ENCODE measurements around the gene FAM229B. TPM values are rescaled to one million over a fixed set of nuclear protein-coding genes. Genes with fewer than 3 reads are reported as not detected.

Gene FAM229B
- total RNA-seq, 1 donor from 2014 or later, result 31.8 TPM

- Histone ChIP-seq H3K4me1 (ENCODE audit: insufficient read depth, low read length) (no peaks in the 10 kb centered on the region), H3K36me3 (ENCODE audit: insufficient read depth, low read length) (peaks cover 11% of the 10 kb centered on the region), H2AFZ (ENCODE audit: low read depth, low read length) (no peak overlapping the region), H3K4me2 (ENCODE audit: low read length) (no peak overlapping the region), H3K79me2 (ENCODE audit: insufficient read depth, low read length) (no peaks in the 10 kb centered on the region), H3K4me3 (ENCODE audit: insufficient read depth, low read depth, low read length) (no peak overlapping the region), H4K20me1 (ENCODE audit: insufficient read depth, low read length) (no peaks in the 10 kb centered on the region), H3K27me3 (ENCODE audit: insufficient read depth, low read length) (no peaks in the 10 kb centered on the region), H3K9me3 (ENCODE audit: insufficient read depth, low read depth, low read length) (no peaks in the 10 kb centered on the region), H3K9ac (ENCODE audit: low read length) (no peak overlapping the region), H3K27ac (ENCODE audit: low read depth, low read length) (no peak overlapping the region)
- DNase-seq (ENCODE audit: low read depth) (no peak), FAIRE-seq (no peak)
- no peaks in the 10 kb centered on the region for H3K4me1 Mint-ChIP-seq (ENCODE audit: low read depth, unreplicated experiment)
- H3K27me3 Mint-ChIP-seq (ENCODE audit: low read depth, unreplicated experiment), result no peaks in the 10 kb centered on the region
- H3K36me3 Mint-ChIP-seq (ENCODE audit: low read depth, unreplicated experiment), result peaks cover 3% of the 10 kb centered on the region
- TF ChIP-seq, protein P1, sequence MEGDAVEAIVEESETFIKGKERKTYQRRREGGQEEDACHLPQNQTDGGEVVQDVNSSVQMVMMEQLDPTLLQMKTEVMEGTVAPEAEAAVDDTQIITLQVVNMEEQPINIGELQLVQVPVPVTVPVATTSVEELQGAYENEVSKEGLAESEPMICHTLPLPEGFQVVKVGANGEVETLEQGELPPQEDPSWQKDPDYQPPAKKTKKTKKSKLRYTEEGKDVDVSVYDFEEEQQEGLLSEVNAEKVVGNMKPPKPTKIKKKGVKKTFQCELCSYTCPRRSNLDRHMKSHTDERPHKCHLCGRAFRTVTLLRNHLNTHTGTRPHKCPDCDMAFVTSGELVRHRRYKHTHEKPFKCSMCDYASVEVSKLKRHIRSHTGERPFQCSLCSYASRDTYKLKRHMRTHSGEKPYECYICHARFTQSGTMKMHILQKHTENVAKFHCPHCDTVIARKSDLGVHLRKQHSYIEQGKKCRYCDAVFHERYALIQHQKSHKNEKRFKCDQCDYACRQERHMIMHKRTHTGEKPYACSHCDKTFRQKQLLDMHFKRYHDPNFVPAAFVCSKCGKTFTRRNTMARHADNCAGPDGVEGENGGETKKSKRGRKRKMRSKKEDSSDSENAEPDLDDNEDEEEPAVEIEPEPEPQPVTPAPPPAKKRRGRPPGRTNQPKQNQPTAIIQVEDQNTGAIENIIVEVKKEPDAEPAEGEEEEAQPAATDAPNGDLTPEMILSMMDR (IDR thresholded peaks at IDR 0.05; ENCODE audit: insufficient read depth, low read depth, low read length), result no peak
- TF ChIP-seq EZH2 (IDR thresholded peaks at IDR 0.05; ENCODE audit: insufficient read depth, low read length), result no peak
- H3K27ac Mint-ChIP-seq (ENCODE audit: unreplicated experiment), result no peak overlapping the region
- H3K9me3 Mint-ChIP-seq (ENCODE audit: unreplicated experiment), result no peaks in the 10 kb centered on the region
- no peak overlapping the region for H3K4me3 Mint-ChIP-seq (ENCODE audit: unreplicated experiment)
Measured at GRCh38 chr6:112106562-112106961, 19.2 kb downstream of the FAM229B start.

DNA sequence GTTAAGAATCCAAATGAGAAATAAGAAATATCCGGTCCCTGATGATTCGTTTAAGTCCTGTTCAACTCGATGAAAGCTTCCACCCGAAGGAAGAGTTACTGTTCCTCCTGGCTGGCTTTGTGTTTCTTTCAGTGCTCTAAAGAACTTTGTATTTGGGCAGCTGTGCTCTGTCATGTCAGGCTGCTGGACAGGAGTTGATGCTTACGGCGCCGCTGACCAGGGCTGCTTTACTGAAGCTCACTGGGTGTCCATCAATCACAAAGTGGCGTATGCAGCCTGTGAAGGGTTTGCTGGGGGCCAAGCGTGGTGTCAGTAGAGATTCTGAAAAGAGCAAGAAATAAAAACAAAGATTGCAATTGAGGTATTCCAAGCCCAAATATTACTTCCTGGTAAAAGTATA lies 21.9 kb downstream of the FAM229B start:
- Histone ChIP-seq H3K9me3 (ENCODE audit: insufficient read depth, low read depth, low read length) (no peaks in the 10 kb centered on the region), H3K36me3 (ENCODE audit: insufficient read depth, low read length) (peaks cover 11% of the 10 kb centered on the region), H3K4me3 (ENCODE audit: insufficient read depth, low read depth, low read length) (no peak overlapping the region), H4K20me1 (ENCODE audit: insufficient read depth, low read length) (no peaks in the 10 kb centered on the region), H3K4me1 (ENCODE audit: insufficient read depth, low read length) (no peaks in the 10 kb centered on the region), H3K4me2 (ENCODE audit: low read length) (no peak overlapping the region), H3K27me3 (ENCODE audit: insufficient read depth, low read length) (no peaks in the 10 kb centered on the region), H2AFZ (ENCODE audit: low read depth, low read length) (no peak overlapping the region), H3K79me2 (ENCODE audit: insufficient read depth, low read length) (no peaks in the 10 kb centered on the region), H3K27ac (ENCODE audit: low read depth, low read length) (no peak overlapping the region), H3K9ac (ENCODE audit: low read length) (no peak overlapping the region)
- DNase-seq (ENCODE audit: low read depth), result no peak
- Mint-ChIP-seq H3K9me3 (ENCODE audit: unreplicated experiment) (no peaks in the 10 kb centered on the region), H3K27ac (ENCODE audit: unreplicated experiment) (no peak overlapping the region), H3K36me3 (ENCODE audit: low read depth, unreplicated experiment) (no peaks in the 10 kb centered on the region), H3K4me1 (ENCODE audit: low read depth, unreplicated experiment) (no peaks in the 10 kb centered on the region), H3K27me3 (ENCODE audit: low read depth, unreplicated experiment) (no peaks in the 10 kb centered on the region), H3K4me3 (ENCODE audit: unreplicated experiment) (no peak overlapping the region)
- TF ChIP-seq, protein P1 (IDR thresholded peaks at IDR 0.05; ENCODE audit: insufficient read depth, low read depth, low read length), result no peak
- TF ChIP-seq EZH2 (IDR thresholded peaks at IDR 0.05; ENCODE audit: insufficient read depth, low read length), result no peak
- no peak for FAIRE-seq

GRCh38 chr6:112113431-112113830 lies 26.0 kb downstream of the FAM229B start:
- Histone ChIP-seq H3K79me2 (ENCODE audit: insufficient read depth, low read length) (no peaks in the 10 kb centered on the region), H4K20me1 (ENCODE audit: insufficient read depth, low read length) (no peaks in the 10 kb centered on the region), H3K9me3 (ENCODE audit: insufficient read depth, low read depth, low read length) (no peaks in the 10 kb centered on the region), H3K4me3 (ENCODE audit: insufficient read depth, low read depth, low read length) (no peak overlapping the region), H3K36me3 (ENCODE audit: insufficient read depth, low read length) (peaks cover 22% of the 10 kb centered on the region), H3K4me1 (ENCODE audit: insufficient read depth, low read length) (peaks cover 8% of the 10 kb centered on the region), H3K4me2 (ENCODE audit: low read length) (no peak overlapping the region), H3K27me3 (ENCODE audit: insufficient read depth, low read length) (no peaks in the 10 kb centered on the region), H3K9ac (ENCODE audit: low read length) (no peak overlapping the region), H2AFZ (ENCODE audit: low read depth, low read length) (no peak overlapping the region), H3K27ac (ENCODE audit: low read depth, low read length) (no peak overlapping the region)
- DNase-seq (ENCODE audit: low read depth) (no peak), FAIRE-seq (no peak)
- H3K4me1 Mint-ChIP-seq (ENCODE audit: low read depth, unreplicated experiment), result peaks cover 17% of the 10 kb centered on the region
- H3K9me3 Mint-ChIP-seq (ENCODE audit: unreplicated experiment), result no peaks in the 10 kb centered on the region
- H3K36me3 Mint-ChIP-seq (ENCODE audit: low read depth, unreplicated experiment), result no peaks in the 10 kb centered on the region
- no peaks in the 10 kb centered on the region for H3K27me3 Mint-ChIP-seq (ENCODE audit: low read depth, unreplicated experiment)
- TF ChIP-seq, protein P1 (IDR thresholded peaks at IDR 0.05; ENCODE audit: insufficient read depth, low read depth, low read length), result no peak
- no peak for TF ChIP-seq EZH2 (IDR thresholded peaks at IDR 0.05; ENCODE audit: insufficient read depth, low read length)
- no peak overlapping the region for H3K4me3 Mint-ChIP-seq (ENCODE audit: unreplicated experiment)
- H3K27ac Mint-ChIP-seq (ENCODE audit: unreplicated experiment), result no peak overlapping the region
